Neuronal stem cell (in vitro differentiated cells): Measurements from ENCODE around the gene NPB.
A peak's percentile ranks its signal among the peaks of the same experiment; 100 is the strongest.

ENCODE experiments used
- DNase-seq: peaks from one replicate; pipeline ENCODE4 v3.0.0-alpha.2; 2013; ENCODE audit warnings: low spot score
- H2AFZ ChIP-seq: one replicate; pipeline ENCODE4 v1.6.1; 2013; ENCODE audit warnings: mild to moderate bottlenecking, low read length, inconsistent platforms
- H2AK5ac ChIP-seq: 2 replicates; pipeline ENCODE4 v1.6.1; 2013; ENCODE audit warnings: low read depth, mild to moderate bottlenecking, inconsistent platforms, low read length, moderate library complexity, mixed read lengths
- H2BK120ac ChIP-seq: 2 replicates; pipeline ENCODE4 v1.6.1; 2013; ENCODE audit warnings: low read depth, mild to moderate bottlenecking, inconsistent platforms, low read length, moderate library complexity, mixed read lengths
- H2BK12ac ChIP-seq: one replicate; pipeline ENCODE4 v1.6.1; 2013; ENCODE audit warnings: low read length, inconsistent platforms
- H2BK15ac ChIP-seq: 2 replicates; pipeline ENCODE4 v1.6.1; 2013; ENCODE audit warnings: mild to moderate bottlenecking, low read length, inconsistent platforms, mixed read lengths
- H2BK5ac ChIP-seq: one replicate; pipeline ENCODE4 v1.6.1; 2013; ENCODE audit warnings: inconsistent platforms, mild to moderate bottlenecking, low read length, moderate library complexity
- H3K14ac ChIP-seq: one replicate; pipeline ENCODE4 v1.6.1; 2013; ENCODE audit warnings: low read length, inconsistent platforms
- H3K18ac ChIP-seq: 2 replicates; pipeline ENCODE4 v1.6.1; 2013; ENCODE audit warnings: low read length, inconsistent platforms
- H3K23ac ChIP-seq: 2 replicates; pipeline ENCODE4 v1.6.1; 2013; ENCODE audit warnings: low read depth, mild to moderate bottlenecking, mixed read lengths, low read length, inconsistent platforms; ENCODE audit not compliant: poor library complexity
- H3K27ac ChIP-seq: replicated peaks from 3 replicates; pipeline ENCODE4 v1.5.1; 2013; ENCODE audit warnings: low read length, inconsistent platforms
- H3K27me3 ChIP-seq, 3 experiments: 2 replicates each; pipeline ENCODE4 v1.6.1; 2013; ENCODE audit warnings: low read length in 3 of 3, mild to moderate bottlenecking in 2 of 3, inconsistent platforms in 1 of 3, low read depth in 1 of 3, mixed read lengths in 1 of 3, moderate library complexity in 1 of 3; ENCODE audit not compliant: control insufficient read depth in 3 of 3, insufficient read depth in 3 of 3
- H3K36me3 ChIP-seq, 2 donors: replicated peaks in 1 of 2; 2 replicates each; pipeline ENCODE4 v1.6.1; 2013; ENCODE audit warnings: low read length in 2 of 2; ENCODE audit not compliant: control insufficient read depth in 2 of 2, insufficient read depth in 2 of 2
- H3K4ac ChIP-seq: 2 replicates; pipeline ENCODE4 v1.6.1; 2013; ENCODE audit warnings: inconsistent platforms, mild to moderate bottlenecking, low read length, moderate library complexity
- H3K4me1 ChIP-seq, 2 donors: 1 replicate in 1 of 2; 2 replicates in 1 of 2; pipeline ENCODE4 v1.6.1; 2013; ENCODE audit warnings: low read length in 2 of 2, low read depth in 1 of 2; ENCODE audit not compliant: control insufficient read depth in 2 of 2, insufficient read depth in 1 of 2
- H3K4me2 ChIP-seq: one replicate; pipeline ENCODE4 v1.6.1; 2013; ENCODE audit warnings: mild to moderate bottlenecking, low read length, inconsistent platforms; ENCODE audit not compliant: insufficient read depth, poor library complexity, severe bottlenecking
- H3K4me3 ChIP-seq, 2 donors: 2 replicates each; pipeline ENCODE4 v1.5.1; 2013; ENCODE audit warnings: low read length in 2 of 2, mild to moderate bottlenecking in 2 of 2, inconsistent platforms in 1 of 2, moderate library complexity in 1 of 2
- H3K79me1 ChIP-seq: one replicate; pipeline ENCODE4 v1.6.1; 2013; ENCODE audit warnings: low read depth, mild to moderate bottlenecking, inconsistent platforms, low read length, moderate library complexity
- H3K9ac ChIP-seq: one replicate; pipeline ENCODE4 v1.6.1; 2013; ENCODE audit warnings: mild to moderate bottlenecking, low read depth, low read length, inconsistent platforms; ENCODE audit not compliant: poor library complexity
- H3K9me3 ChIP-seq, 2 donors: replicated peaks in 1 of 2; 2 replicates each; pipeline versions ENCODE3 to v1.6.1; 2013; ENCODE audit warnings: low read length in 2 of 2, mild to moderate bottlenecking in 2 of 2, inconsistent platforms in 1 of 2, low read depth in 1 of 2, mixed read lengths in 1 of 2, moderate library complexity in 1 of 2; ENCODE audit not compliant: control insufficient read depth in 2 of 2, insufficient read depth in 1 of 2
- H4K8ac ChIP-seq: one replicate; pipeline ENCODE4 v1.6.1; 2013; ENCODE audit warnings: low read depth, mild to moderate bottlenecking, inconsistent platforms, low read length, moderate library complexity
- H4K91ac ChIP-seq: one replicate; pipeline ENCODE4 v1.6.1; 2013; ENCODE audit warnings: low read length, low read depth, mild to moderate bottlenecking, inconsistent platforms; ENCODE audit not compliant: poor library complexity
- WGBS, 2 donors: extraction: QIAGEN DNeasy Blood & Tissue Kit; methylation state at CpG; one replicate each; pipeline ENCODE4 v1.1.7; 2013; ENCODE audit warnings: missing lambda C conversion rate in 2 of 2, mixed read lengths in 1 of 2; ENCODE audit not compliant: insufficient read length in 2 of 2, insufficient replicate concordance in 1 of 2; ENCODE audit errors: extremely low coverage in 2 of 2; 5-methylcytosine and 5-hydroxymethylcytosine counted together

Gene NPB

GRCh38 chr17:81863123-81863675, 38.8 kb upstream of the NPB start:
- Histone ChIP-seq H3K4me1 (peaks cover 10 to 13% of the 10 kb centered on the region in 2 donors), H2BK120ac (no peak overlapping the region), H3K23ac (no peak overlapping the region), H4K91ac (no peak overlapping the region), H2BK15ac (no peak overlapping the region), H3K27me3 (no peaks in the 10 kb centered on the region), H4K8ac (no peak overlapping the region), H3K4me3 (no peak overlapping the region), H2AFZ (no peak overlapping the region), H3K79me1 (peaks cover 33% of the 10 kb centered on the region), H2BK5ac (no peak overlapping the region), H2AK5ac (no peak overlapping the region), H3K9me3 (no peaks in the 10 kb centered on the region), H3K36me3 (peaks cover 33 to 67% of the 10 kb centered on the region in 2 donors), H3K4ac (no peak overlapping the region), H3K4me2 (no peak overlapping the region), H3K9ac (no peak overlapping the region), H2BK12ac (no peak overlapping the region), H3K27ac (no peak overlapping the region), H3K18ac (no peak overlapping the region), H3K14ac (no peak overlapping the region)
- no peak for DNase-seq
- no CpG with 5 or more reads among the region's 6 CpGs for WGBS, 2 donors

- Histone ChIP-seq H2BK5ac (peak overlapping the region; percentile 59), H3K79me1 (peaks cover 26% of the 10 kb centered on the region), H4K91ac (no peak overlapping the region), H3K4ac (no peak overlapping the region), H4K8ac (no peak overlapping the region), H2BK15ac (no peak overlapping the region), H3K27me3 (no peaks in the 10 kb centered on the region), H3K14ac (no peak overlapping the region), H3K18ac (no peak overlapping the region), H2BK12ac (no peak overlapping the region), H2AFZ (no peak overlapping the region), H2BK120ac (no peak overlapping the region), H2AK5ac (no peak overlapping the region), H3K4me2 (no peak overlapping the region), H3K9ac (no peak overlapping the region), H3K4me3 (no peak overlapping the region), H3K9me3 (no peaks in the 10 kb centered on the region), H3K23ac (no peak overlapping the region), H3K27ac (no peak overlapping the region), H3K4me1 (peaks cover 9 to 17% of the 10 kb centered on the region in 2 donors), H3K36me3 (peaks cover 33 to 67% of the 10 kb centered on the region in 2 donors)
- no peak for DNase-seq
- WGBS, 2 donors = no CpG with 5 or more reads among the region's 9 CpGs
Observed at GRCh38 chr17:81863833-81864768, 37.9 kb upstream of the NPB start.

GRCh38 chr17:81865358-81865732, 36.7 kb upstream of the NPB start:
- Histone ChIP-seq H3K9me3 (no peaks in the 10 kb centered on the region), H3K79me1 (peaks cover 26% of the 10 kb centered on the region), H2AK5ac (no peak overlapping the region), H2BK12ac (no peak overlapping the region), H2AFZ (no peak overlapping the region), H2BK5ac (peak overlapping the region; percentile 80), H3K4ac (no peak overlapping the region), H2BK120ac (no peak overlapping the region), H3K36me3 (peaks cover 37 to 74% of the 10 kb centered on the region in 2 donors), H2BK15ac (no peak overlapping the region), H4K91ac (no peak overlapping the region), H3K23ac (peak overlapping the region; percentile 80), H4K8ac (no peak overlapping the region), H3K27ac (no peak overlapping the region), H3K4me2 (no peak overlapping the region), H3K9ac (no peak overlapping the region), H3K14ac (no peak overlapping the region), H3K4me1 (peaks cover 13 to 21% of the 10 kb centered on the region in 2 donors), H3K27me3 (no peaks in the 10 kb centered on the region), H3K18ac (no peak overlapping the region), H3K4me3 (no peak overlapping the region)
- no CpG with 5 or more reads among the region's 8 CpGs for WGBS, 2 donors
- no peak for DNase-seq

- H3K4me1 ChIP-seq = peaks cover 13 to 21% of the 10 kb centered on the region in 2 donors
- no peak for DNase-seq
Observed at GRCh38 chr17:81865733-81866439, 36.2 kb upstream of the NPB start.

More at GRCh38 chr17:81865733-81866439, 36.2 kb upstream of the NPB start:
- peaks cover 27% of the 10 kb centered on the region for H3K79me1 ChIP-seq
- no peak overlapping the region for H2BK120ac ChIP-seq
- H3K27me3 ChIP-seq = no peaks in the 10 kb centered on the region
- no peak overlapping the region for H3K4ac ChIP-seq
- no peak overlapping the region for H3K18ac ChIP-seq
- H3K14ac ChIP-seq = no peak overlapping the region
- peak overlapping the region; percentile 43 for H4K8ac ChIP-seq
- no peak overlapping the region for H2AK5ac ChIP-seq
- no peak overlapping the region for H2BK12ac ChIP-seq
- H2BK5ac ChIP-seq = peak overlapping the region; percentile 80
- H3K36me3 ChIP-seq = peaks cover 37 to 75% of the 10 kb centered on the region in 2 donors
- H3K4me2 ChIP-seq = no peak overlapping the region
- H4K91ac ChIP-seq = no peak overlapping the region
- no CpG with 5 or more reads among the region's 18 CpGs for WGBS, 2 donors
- H3K27ac ChIP-seq = no peak overlapping the region
- no peaks in the 10 kb centered on the region for H3K9me3 ChIP-seq
- peak overlapping the region; percentile 85 for H3K23ac ChIP-seq
- H3K4me3 ChIP-seq = no peak overlapping the region
- peak overlapping the region; percentile 44 for H3K9ac ChIP-seq
- H2BK15ac ChIP-seq = no peak overlapping the region
- no peak overlapping the region for H2AFZ ChIP-seq
